Mucosa of stomach (tissue), 1 donor: ENCODE results near the gene USP40.

Experiments
- H3K27me3 ChIP-seq: one replicate; pipeline ENCODE4 v1.7.0; 2013; ENCODE audit warnings: mild to moderate bottlenecking, low read length; ENCODE audit not compliant: control insufficient read depth, insufficient read depth
- H3K36me3 ChIP-seq: one replicate; pipeline ENCODE4 v1.7.0; 2013; ENCODE audit warnings: low read length; ENCODE audit not compliant: control insufficient read depth, insufficient read depth
- H3K4me1 ChIP-seq: one replicate; pipeline ENCODE4 v1.7.0; 2013; ENCODE audit warnings: mild to moderate bottlenecking, low read length; ENCODE audit not compliant: control insufficient read depth, insufficient read depth
- H3K4me3 ChIP-seq: one replicate; pipeline ENCODE4 v1.7.0; 2013; ENCODE audit warnings: low read length
- H3K9ac ChIP-seq: one replicate; pipeline ENCODE4 v1.7.0; 2013; ENCODE audit warnings: mild to moderate bottlenecking, low read length, moderate library complexity
- H3K9me3 ChIP-seq: one replicate; pipeline ENCODE4 v1.7.0; 2013; ENCODE audit warnings: mild to moderate bottlenecking, low read length, moderate library complexity; ENCODE audit not compliant: control insufficient read depth
- donor health status: Pancreatic carcinoma.

The USP40 gene

GRCh38 chr2:233439191-233439590, 127.4 kb downstream of the USP40 start:
- Histone ChIP-seq H3K9ac (no peak overlapping the region), H3K27me3 (no peaks in the 10 kb centered on the region), H3K4me1 (peaks cover 46% of the 10 kb centered on the region), H3K9me3 (no peaks in the 10 kb centered on the region), H3K36me3 (peaks cover 36% of the 10 kb centered on the region), H3K4me3 (no peak overlapping the region)

- Histone ChIP-seq H3K9me3 (no peaks in the 10 kb centered on the region), H3K27me3 (no peaks in the 10 kb centered on the region), H3K36me3 (peaks cover 36% of the 10 kb centered on the region), H3K9ac (no peak overlapping the region), H3K4me1 (peaks cover 45% of the 10 kb centered on the region), H3K4me3 (no peak overlapping the region)
These were observed 127.9 kb downstream of the USP40 start for GRCh38 chr2:233438573-233439147.

DNA sequence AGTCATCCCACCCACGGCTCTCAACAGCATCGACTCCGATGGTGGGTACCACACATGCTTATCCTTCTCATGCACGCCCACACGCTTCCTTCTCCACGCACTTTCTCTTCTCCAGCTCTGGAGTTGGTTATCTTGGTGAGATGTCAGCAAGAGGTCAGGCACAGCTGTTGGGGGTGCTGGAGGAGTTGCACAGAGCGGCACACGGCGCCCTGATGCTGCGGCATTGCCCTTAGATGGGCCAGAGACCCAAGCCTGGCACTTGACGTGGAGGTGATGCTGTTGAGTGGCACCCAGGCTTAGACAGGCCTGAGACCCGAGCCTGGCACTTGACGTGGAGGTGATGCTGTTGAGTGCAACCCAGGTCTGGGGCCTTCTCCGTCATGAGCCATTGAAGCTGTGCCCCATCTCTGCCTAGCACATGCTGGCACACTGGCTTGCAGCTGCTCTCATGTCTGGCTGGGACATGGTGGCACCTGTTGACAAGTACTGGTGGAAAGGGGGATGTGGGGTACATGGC, 129.1 kb downstream of the USP40 start:
- no peak overlapping the region for H3K9ac ChIP-seq
- peaks cover 46% of the 10 kb centered on the region for H3K4me1 ChIP-seq
- no peak overlapping the region for H3K4me3 ChIP-seq
- H3K9me3 ChIP-seq = no peaks in the 10 kb centered on the region
- H3K27me3 ChIP-seq = no peaks in the 10 kb centered on the region
- peaks cover 36% of the 10 kb centered on the region for H3K36me3 ChIP-seq

GRCh38 chr2:233436691-233437438, 129.7 kb downstream of the USP40 start:
- Histone ChIP-seq H3K27me3 (no peaks in the 10 kb centered on the region), H3K9ac (no peak overlapping the region), H3K4me3 (no peak overlapping the region), H3K9me3 (no peaks in the 10 kb centered on the region), H3K4me1 (peaks cover 47% of the 10 kb centered on the region), H3K36me3 (peaks cover 36% of the 10 kb centered on the region)

DNA sequence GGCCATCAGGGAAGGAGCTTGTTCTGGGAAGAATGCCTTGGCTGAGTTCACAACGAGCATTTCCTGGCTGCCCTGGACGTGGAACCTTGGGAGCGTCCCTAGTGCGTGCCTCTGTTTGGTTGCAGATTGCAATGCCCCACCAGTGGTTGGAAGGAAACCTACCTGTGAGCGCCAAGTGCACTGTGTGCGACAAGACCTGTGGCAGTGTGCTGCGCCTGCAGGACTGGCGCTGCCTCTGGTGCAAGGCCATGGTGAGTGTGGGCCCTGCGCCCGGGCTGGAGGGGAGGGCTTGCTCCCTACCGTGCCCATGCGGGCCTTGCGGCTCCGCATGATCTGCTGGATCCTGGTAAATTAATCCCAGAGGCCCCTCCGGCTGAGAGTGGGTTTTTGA, 130.4 kb downstream of the USP40 start:
- peaks cover 36% of the 10 kb centered on the region for H3K36me3 ChIP-seq
- no peak overlapping the region for H3K9ac ChIP-seq
- no peak overlapping the region for H3K4me3 ChIP-seq
- no peaks in the 10 kb centered on the region for H3K27me3 ChIP-seq
- peaks cover 53% of the 10 kb centered on the region for H3K4me1 ChIP-seq
- no peaks in the 10 kb centered on the region for H3K9me3 ChIP-seq

- no peaks in the 10 kb centered on the region for H3K9me3 ChIP-seq
- peaks cover 36% of the 10 kb centered on the region for H3K36me3 ChIP-seq
- no peak overlapping the region for H3K9ac ChIP-seq
- H3K27me3 ChIP-seq = no peaks in the 10 kb centered on the region
- H3K4me1 ChIP-seq = peaks cover 49% of the 10 kb centered on the region
- H3K4me3 ChIP-seq = no peak overlapping the region
These were observed 131.0 kb downstream of the USP40 start for GRCh38 chr2:233435436-233436190.

GRCh38 chr2:233434666-233435330, 131.8 kb downstream of the USP40 start:
- Histone ChIP-seq H3K4me1 (peaks cover 49% of the 10 kb centered on the region), H3K9ac (no peak overlapping the region), H3K36me3 (peaks cover 36% of the 10 kb centered on the region)

GRCh38 chr2:233433794-233434193, 132.8 kb downstream of the USP40 start:
- Histone ChIP-seq H3K36me3 (peaks cover 36% of the 10 kb centered on the region), H3K9me3 (no peaks in the 10 kb centered on the region), H3K4me3 (no peak overlapping the region), H3K27me3 (no peaks in the 10 kb centered on the region), H3K9ac (no peak overlapping the region), H3K4me1 (peaks cover 58% of the 10 kb centered on the region)

More at GRCh38 chr2:233434666-233435330, 131.8 kb downstream of the USP40 start:
- H3K4me3 ChIP-seq = no peak overlapping the region
- H3K27me3 ChIP-seq = no peaks in the 10 kb centered on the region
- no peaks in the 10 kb centered on the region for H3K9me3 ChIP-seq

GRCh38 chr2:233433029-233433428, 133.6 kb downstream of the USP40 start:
- no peak overlapping the region for H3K4me3 ChIP-seq
- H3K36me3 ChIP-seq = peaks cover 32% of the 10 kb centered on the region
- H3K9ac ChIP-seq = no peak overlapping the region
- H3K9me3 ChIP-seq = no peaks in the 10 kb centered on the region
- H3K4me1 ChIP-seq = peaks cover 59% of the 10 kb centered on the region
- no peaks in the 10 kb centered on the region for H3K27me3 ChIP-seq

DNA sequence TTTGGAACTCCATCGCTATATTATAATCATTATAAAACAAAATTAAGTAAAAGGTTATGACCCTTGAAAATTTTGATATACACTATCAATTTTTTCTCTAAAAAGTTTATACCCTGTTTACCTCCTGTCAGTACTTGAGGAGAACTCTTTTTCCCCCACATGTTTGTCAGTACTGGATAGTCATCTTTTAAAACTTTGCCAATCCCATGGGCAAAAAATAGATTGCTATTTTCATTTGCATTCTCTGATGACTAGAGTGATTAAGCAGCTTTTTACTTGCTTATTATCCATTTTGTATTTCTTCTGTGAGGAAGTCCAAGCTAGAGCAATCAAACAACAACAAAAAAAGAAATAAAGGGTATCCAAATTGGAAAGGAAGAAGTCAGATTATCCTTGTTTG, 135.9 kb downstream of the USP40 start:
- Histone ChIP-seq H3K9ac (no peak overlapping the region), H3K4me1 (peaks cover 71% of the 10 kb centered on the region), H3K9me3 (no peaks in the 10 kb centered on the region), H3K4me3 (no peak overlapping the region), H3K27me3 (no peaks in the 10 kb centered on the region), H3K36me3 (peaks cover 10% of the 10 kb centered on the region)

- H3K9ac ChIP-seq = peak overlapping the region; percentile 45
- H3K27me3 ChIP-seq = no peaks in the 10 kb centered on the region
- no peak overlapping the region for H3K4me3 ChIP-seq
- peaks cover 74% of the 10 kb centered on the region for H3K4me1 ChIP-seq
- H3K36me3 ChIP-seq = peaks cover 7% of the 10 kb centered on the region
- H3K9me3 ChIP-seq = no peaks in the 10 kb centered on the region
These were observed 136.5 kb downstream of the USP40 start for GRCh38 chr2:233430081-233430480.
